DND-41 (cell line): ENCODE measurements around the gene MEGF6.
"Not testable (repeated sequence)": the region's sequence is repeated elsewhere in the genome, so short reads cannot be mapped to it uniquely, and the experiment has no call there.

Experiments used
- ATAC-seq: fragments of 200-7000 bp; cut with Tn5 transposase; 3 replicates; pipeline ENCODE4 v1.9.1; 2021; ENCODE audit warnings: low read depth; ENCODE audit not compliant: insufficient read depth
- DNase-seq: peaks from one replicate; pipeline ENCODE4 v3.0.0-alpha.2; 2020
- H2AFZ ChIP-seq: 2 replicates; pipeline ENCODE4 v1.6.0; 2012; ENCODE audit warnings: low read depth, low read length
- H3K27ac ChIP-seq: 2 replicates; pipeline ENCODE4 v1.5.1; 2012; ENCODE audit warnings: low read length, inconsistent platforms
- H3K27me3 ChIP-seq: fragments of 200-600 bp; sonication (generic); 2 replicates; pipeline ENCODE4 v1.6.0; 2012; ENCODE audit warnings: low read length, mild to moderate bottlenecking, inconsistent platforms; ENCODE audit not compliant: insufficient read depth, poor library complexity
- H3K36me3 ChIP-seq: 2 replicates; pipeline ENCODE4 v1.5.1; 2012; ENCODE audit warnings: low read length, inconsistent platforms; ENCODE audit not compliant: insufficient read depth
- H3K4me1 ChIP-seq: 2 replicates; pipeline ENCODE4 v1.5.1; 2012; ENCODE audit warnings: mild to moderate bottlenecking, low read length; ENCODE audit not compliant: insufficient read depth
- H3K4me2 ChIP-seq: 2 replicates; pipeline ENCODE4 v1.6.0; 2012; ENCODE audit warnings: mild to moderate bottlenecking, moderate library complexity, low read length, inconsistent platforms; ENCODE audit not compliant: insufficient read depth
- H3K4me3 ChIP-seq, 2 experiments: fragments of 200-600 bp in 1 of 2; shearing (Covaris generic) in 1 of 2; 2 replicates each; pipeline ENCODE4 v1.5.1; 2012 to 2016; ENCODE audit warnings: inconsistent platforms in 2 of 2, low read length in 2 of 2, mild to moderate bottlenecking in 2 of 2, low read depth in 1 of 2, moderate library complexity in 1 of 2
- H3K79me2 ChIP-seq: 2 replicates; pipeline ENCODE4 v1.6.0; 2012; ENCODE audit warnings: low read length, inconsistent platforms; ENCODE audit not compliant: insufficient read depth
- H3K9ac ChIP-seq: 2 replicates; pipeline ENCODE4 v1.6.0; 2012; ENCODE audit warnings: low read depth, mild to moderate bottlenecking, inconsistent platforms, low read length, moderate library complexity
- H3K9me3 ChIP-seq: 2 replicates; pipeline ENCODE4 v1.5.1; 2012; ENCODE audit warnings: low read length, moderate library complexity, mild to moderate bottlenecking, inconsistent platforms; ENCODE audit not compliant: insufficient read depth, severe bottlenecking
- H4K20me1 ChIP-seq: 2 replicates; pipeline ENCODE4 v1.6.0; 2012; ENCODE audit warnings: low read length; ENCODE audit not compliant: insufficient read depth
- EZH2 ChIP-seq: IDR thresholded peaks from 3 replicates; pipeline ENCODE4 v1.6.1; 2012; ENCODE audit warnings: borderline replicate concordance, low read depth, mild to moderate bottlenecking, moderate library complexity, low read length, inconsistent platforms; ENCODE audit not compliant: severe bottlenecking
- TF ChIP-seq, protein P1 (sequence below): IDR thresholded peaks from 2 replicates; pipeline ENCODE4 v1.5.1; 2012; ENCODE audit warnings: borderline replicate concordance, low read length, moderate library complexity, mild to moderate bottlenecking; ENCODE audit not compliant: poor library complexity, severe bottlenecking; ENCODE audit errors: extremely low read depth

MEGF6 gene

DNA sequence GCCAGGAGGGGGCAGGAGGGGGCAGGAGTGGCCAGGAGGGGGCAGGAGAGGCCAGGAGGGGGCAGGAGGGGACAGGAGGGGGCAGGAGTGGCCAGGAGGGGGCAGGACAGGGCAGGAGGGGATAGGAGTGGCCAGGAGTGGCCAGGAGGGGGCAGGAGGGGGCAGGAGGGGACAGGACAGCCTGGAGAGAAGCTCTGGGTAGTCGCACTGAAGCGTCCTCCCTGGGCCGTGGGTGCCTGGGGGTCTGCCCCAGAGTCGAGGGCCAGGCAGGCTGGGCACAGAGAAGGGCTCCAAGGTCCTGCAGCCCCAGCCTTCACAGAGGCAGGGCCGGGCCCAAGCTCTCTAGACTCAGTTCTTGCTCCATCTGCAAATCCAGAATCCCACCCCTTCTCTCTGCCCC lies 22.9 kb downstream of the MEGF6 start:
- ATAC-seq, result no peak
- H4K20me1 ChIP-seq, result no peaks in the 10 kb centered on the region
- TF ChIP-seq, protein P1, sequence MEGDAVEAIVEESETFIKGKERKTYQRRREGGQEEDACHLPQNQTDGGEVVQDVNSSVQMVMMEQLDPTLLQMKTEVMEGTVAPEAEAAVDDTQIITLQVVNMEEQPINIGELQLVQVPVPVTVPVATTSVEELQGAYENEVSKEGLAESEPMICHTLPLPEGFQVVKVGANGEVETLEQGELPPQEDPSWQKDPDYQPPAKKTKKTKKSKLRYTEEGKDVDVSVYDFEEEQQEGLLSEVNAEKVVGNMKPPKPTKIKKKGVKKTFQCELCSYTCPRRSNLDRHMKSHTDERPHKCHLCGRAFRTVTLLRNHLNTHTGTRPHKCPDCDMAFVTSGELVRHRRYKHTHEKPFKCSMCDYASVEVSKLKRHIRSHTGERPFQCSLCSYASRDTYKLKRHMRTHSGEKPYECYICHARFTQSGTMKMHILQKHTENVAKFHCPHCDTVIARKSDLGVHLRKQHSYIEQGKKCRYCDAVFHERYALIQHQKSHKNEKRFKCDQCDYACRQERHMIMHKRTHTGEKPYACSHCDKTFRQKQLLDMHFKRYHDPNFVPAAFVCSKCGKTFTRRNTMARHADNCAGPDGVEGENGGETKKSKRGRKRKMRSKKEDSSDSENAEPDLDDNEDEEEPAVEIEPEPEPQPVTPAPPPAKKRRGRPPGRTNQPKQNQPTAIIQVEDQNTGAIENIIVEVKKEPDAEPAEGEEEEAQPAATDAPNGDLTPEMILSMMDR, result no peak
- no peak for TF ChIP-seq EZH2

GRCh38 chr1:3586986-3587759 lies 24.1 kb downstream of the MEGF6 start:
- Histone ChIP-seq H3K36me3 (no peaks in the 10 kb centered on the region), H3K4me3 (no peak overlapping the region), H3K27ac (no peak overlapping the region), H3K9ac (no peak overlapping the region), H3K4me1 (no peaks in the 10 kb centered on the region), H3K9me3 (peaks cover 6% of the 10 kb centered on the region), H2AFZ (no peak overlapping the region), H3K27me3 (no peaks in the 10 kb centered on the region), H3K79me2 (no peaks in the 10 kb centered on the region), H4K20me1 (no peaks in the 10 kb centered on the region), H3K4me2 (no peak overlapping the region)
- ATAC-seq, result no peak
- TF ChIP-seq EZH2, result no peak
- TF ChIP-seq, protein P1, result no peak
- no peak for DNase-seq

More for the DNA sequence above, 22.9 kb downstream of the MEGF6 start:
- Histone ChIP-seq H3K27me3 (no peaks in the 10 kb centered on the region), H3K79me2 (no peaks in the 10 kb centered on the region), H3K27ac (no peak overlapping the region), H3K9me3 (peaks cover 6% of the 10 kb centered on the region), H3K9ac (no peak overlapping the region), H3K4me3 (no peak overlapping the region), H2AFZ (no peak overlapping the region), H3K4me2 (no peak overlapping the region), H3K4me1 (no peaks in the 10 kb centered on the region), H3K36me3 (no peaks in the 10 kb centered on the region)
- DNase-seq, result no peak

GRCh38 chr1:3585940-3586568 lies 25.3 kb downstream of the MEGF6 start:
- ATAC-seq (no peak), DNase-seq (no peak)
- Histone ChIP-seq H3K9ac (no peak overlapping the region), H3K4me1 (no peaks in the 10 kb centered on the region), H3K79me2 (no peaks in the 10 kb centered on the region), H3K36me3 (no peaks in the 10 kb centered on the region), H3K9me3 (peaks cover 6% of the 10 kb centered on the region), H3K4me2 (no peak overlapping the region), H4K20me1 (no peaks in the 10 kb centered on the region), H2AFZ (no peak overlapping the region), H3K4me3 (no peak overlapping the region), H3K27me3 (no peaks in the 10 kb centered on the region), H3K27ac (no peak overlapping the region)
- TF ChIP-seq EZH2, result no peak
- TF ChIP-seq, protein P1, result no peak

DNA sequence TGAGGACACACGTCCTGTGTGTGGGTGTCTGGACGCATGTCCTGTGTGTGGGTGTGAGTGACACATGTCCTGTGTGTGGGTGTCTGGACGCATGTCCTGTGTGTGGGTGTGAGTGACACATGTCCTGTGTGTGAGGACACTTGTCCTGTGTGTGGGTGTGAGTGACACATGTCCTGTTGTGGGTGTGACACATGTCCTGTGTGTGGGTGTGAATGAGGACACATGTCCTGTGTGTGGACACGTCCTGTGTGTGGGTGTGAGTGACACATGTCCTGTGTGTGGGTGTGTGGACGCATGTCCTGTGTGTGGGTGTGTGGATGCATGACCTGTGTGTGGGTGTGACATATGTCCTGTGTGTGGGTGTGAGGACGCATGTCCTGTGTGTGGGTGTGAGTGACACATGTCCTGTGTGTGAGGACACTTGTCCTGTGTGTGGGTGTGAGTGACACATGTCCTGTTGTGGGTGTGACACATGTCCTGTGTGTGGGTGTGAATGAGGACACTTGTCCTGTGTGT lies 25.9 kb downstream of the MEGF6 start:
- H3K36me3 ChIP-seq, H3K4me2 ChIP-seq, H4K20me1 ChIP-seq, H2AFZ ChIP-seq, H3K4me1 ChIP-seq, DNase-seq, H3K27ac ChIP-seq, H3K27me3 ChIP-seq, H3K9ac ChIP-seq, H3K4me3 ChIP-seq, ATAC-seq, H3K79me2 ChIP-seq, H3K9me3 ChIP-seq: not testable (repeated sequence)
